Natural killer cell treated with Interleukin-12 subunit alpha and Interleukin-12 subunit beta and Interleukin-15 and Interleukin-18, amount 100 ng/mL, for 72 hours (primary cell): ENCODE data around the gene CHMP6. TPM values are rescaled to one million over a fixed set of nuclear protein-coding genes. Genes with fewer than 3 reads are reported as not detected.

ENCODE experiments used
- ATAC-seq, 2 donors: fragments of 150-1000 bp; cut with Tn5 transposase in 1 of 2; sonication (Bioruptor Pico), chemical (Tn5 transposase) in 1 of 2; 2 replicates each; pipeline ENCODE4 v1.10.0; 2021
- DNase-seq: peaks from one replicate; pipeline ENCODE4 v3.0.0; 2022; ENCODE audit warnings: low spot score
- H3K27ac Mint-ChIP-seq, 2 donors: 1 replicate in 1 of 2; 2 replicates in 1 of 2; pipeline ENCODE4 v1.8.0; 2022; ENCODE audit warnings: mixed read lengths in 2 of 2, mild to moderate bottlenecking in 1 of 2, moderate library complexity in 1 of 2
- H3K27me3 Mint-ChIP-seq, 2 donors: 1 replicate in 1 of 2; 2 replicates in 1 of 2; pipeline ENCODE4 v1.8.0; 2022; ENCODE audit warnings: mixed read lengths in 2 of 2
- H3K36me3 Mint-ChIP-seq: one replicate; pipeline ENCODE4 v1.8.0; 2022; ENCODE audit warnings: mixed read lengths
- H3K4me1 Mint-ChIP-seq, 2 donors: 1 replicate in 1 of 2; 2 replicates in 1 of 2; pipeline ENCODE4 v1.8.0; 2022; ENCODE audit warnings: low read depth in 2 of 2, mixed read lengths in 2 of 2, mild to moderate bottlenecking in 1 of 2
- H3K4me3 Mint-ChIP-seq: one replicate; pipeline ENCODE4 v1.8.0; 2022; ENCODE audit warnings: mixed read lengths
- H3K9me3 Mint-ChIP-seq: 2 replicates; pipeline ENCODE4 v1.8.0; 2022; ENCODE audit warnings: mixed read lengths
- total RNA-seq, 2 donors: library from RNA; stranded (reverse); gene quantifications; one replicate each; pipeline ENCODE4 v1.2.3, GENCODE V29; 2022

CHMP6 gene
- total RNA-seq, 2 donors from 2014 or later = 33.1 to 43.7 TPM

GRCh38 chr17:80976701-80977100 lies 14.9 kb upstream of the CHMP6 start:
- no peak for DNase-seq
- Mint-ChIP-seq H3K9me3 (no peaks in the 10 kb centered on the region), H3K4me3 (no peak overlapping the region), H3K4me1 (peaks cover 8 to 11% of the 10 kb centered on the region in 2 donors), H3K36me3 (no peaks in the 10 kb centered on the region), H3K27me3 (peaks cover 11% of the 10 kb centered on the region in 2 donors), H3K27ac (no peak overlapping the region)
- ATAC-seq = no peak

GRCh38 chr17:80977172-80977571 lies 14.5 kb upstream of the CHMP6 start:
- no peak overlapping the region for H3K27ac Mint-ChIP-seq

GRCh38 chr17:80978499-80979497 lies 12.8 kb upstream of the CHMP6 start:
- H3K4me3 Mint-ChIP-seq = no peak overlapping the region
- ATAC-seq (no peak), DNase-seq (no peak)
- no peaks in the 10 kb centered on the region for H3K36me3 Mint-ChIP-seq
- no peak overlapping the region for H3K27ac Mint-ChIP-seq
- H3K4me1 Mint-ChIP-seq = peaks cover 8 to 11% of the 10 kb centered on the region in 2 donors
- no peaks in the 10 kb centered on the region for H3K9me3 Mint-ChIP-seq
- H3K27me3 Mint-ChIP-seq = peaks cover 11% of the 10 kb centered on the region in 2 donors

More at GRCh38 chr17:80977172-80977571, 14.5 kb upstream of the CHMP6 start:
- Mint-ChIP-seq H3K27me3 (peaks cover 11% of the 10 kb centered on the region in 2 donors), H3K9me3 (no peaks in the 10 kb centered on the region), H3K36me3 (no peaks in the 10 kb centered on the region), H3K4me1 (peaks cover 8 to 11% of the 10 kb centered on the region in 2 donors), H3K4me3 (no peak overlapping the region)
- DNase-seq (no peak), ATAC-seq (no peak)

GRCh38 chr17:80979547-80980378 lies 11.9 kb upstream of the CHMP6 start:
- Mint-ChIP-seq H3K27ac (peak overlapping the region in 1 of 2 donors; percentile 7), H3K36me3 (no peaks in the 10 kb centered on the region), H3K4me1 (peaks cover 8 to 11% of the 10 kb centered on the region in 2 donors), H3K4me3 (peak overlapping the region; percentile 55), H3K27me3 (peaks cover 8 to 11% of the 10 kb centered on the region in 2 donors), H3K9me3 (no peaks in the 10 kb centered on the region)
- DNase-seq (no peak), ATAC-seq (no peak)

- H3K4me3 Mint-ChIP-seq = peak overlapping the region; percentile 55
- H3K27me3 Mint-ChIP-seq = peaks cover 8 to 11% of the 10 kb centered on the region in 2 donors
- ATAC-seq = peak; percentile 70 to 71
These were observed 11.1 kb upstream of the CHMP6 start for GRCh38 chr17:80980397-80981061.

GRCh38 chr17:80981062-80981902 lies 10.4 kb upstream of the CHMP6 start:
- Mint-ChIP-seq H3K27ac (peak overlapping the region; percentile 7 to 10), H3K36me3 (no peaks in the 10 kb centered on the region), H3K4me3 (peak overlapping the region; percentile 55), H3K27me3 (peaks cover 8 to 11% of the 10 kb centered on the region in 2 donors), H3K4me1 (peaks cover 8 to 11% of the 10 kb centered on the region in 2 donors), H3K9me3 (no peaks in the 10 kb centered on the region)
- ATAC-seq (peak; percentile 33 to 62), DNase-seq (no peak)

More at GRCh38 chr17:80980397-80981061, 11.1 kb upstream of the CHMP6 start:
- H3K36me3 Mint-ChIP-seq = no peaks in the 10 kb centered on the region
- H3K27ac Mint-ChIP-seq = peak overlapping the region; percentile 7 to 10
- no peak for DNase-seq
- peaks cover 8 to 11% of the 10 kb centered on the region in 2 donors for H3K4me1 Mint-ChIP-seq
- no peaks in the 10 kb centered on the region for H3K9me3 Mint-ChIP-seq

GRCh38 chr17:80981929-80982425 lies 9.7 kb upstream of the CHMP6 start:
- no peak for ATAC-seq
- H3K27me3 Mint-ChIP-seq = peaks cover 8 to 11% of the 10 kb centered on the region in 2 donors
- peaks cover 8 to 11% of the 10 kb centered on the region in 2 donors for H3K4me1 Mint-ChIP-seq
- no peak for DNase-seq
- no peak overlapping the region for H3K27ac Mint-ChIP-seq
- H3K4me3 Mint-ChIP-seq = no peak overlapping the region
- H3K9me3 Mint-ChIP-seq = no peaks in the 10 kb centered on the region
- H3K36me3 Mint-ChIP-seq = no peaks in the 10 kb centered on the region

- Mint-ChIP-seq H3K9me3 (no peaks in the 10 kb centered on the region), H3K36me3 (no peaks in the 10 kb centered on the region), H3K27ac (no peak overlapping the region), H3K4me1 (peaks cover 8 to 11% of the 10 kb centered on the region in 2 donors), H3K4me3 (no peak overlapping the region), H3K27me3 (peaks cover 8 to 11% of the 10 kb centered on the region in 2 donors)
- DNase-seq = no peak
- ATAC-seq = no peak
These were observed 9.1 kb upstream of the CHMP6 start for GRCh38 chr17:80982426-80982974.

- DNase-seq (no peak), ATAC-seq (no peak)
- Mint-ChIP-seq H3K27me3 (peaks cover 8 to 11% of the 10 kb centered on the region in 2 donors), H3K4me3 (no peak overlapping the region), H3K36me3 (no peaks in the 10 kb centered on the region), H3K9me3 (no peaks in the 10 kb centered on the region), H3K4me1 (peaks cover 8 to 11% of the 10 kb centered on the region in 2 donors), H3K27ac (no peak overlapping the region)
These were observed 8.1 kb upstream of the CHMP6 start for GRCh38 chr17:80983545-80983944.

- H3K27me3 Mint-ChIP-seq = peaks cover 8 to 11% of the 10 kb centered on the region in 2 donors
- no peaks in the 10 kb centered on the region for H3K9me3 Mint-ChIP-seq
- H3K27ac Mint-ChIP-seq = no peak overlapping the region
- no peaks in the 10 kb centered on the region for H3K36me3 Mint-ChIP-seq
- ATAC-seq (no peak), DNase-seq (no peak)
- H3K4me1 Mint-ChIP-seq = peaks cover 8 to 11% of the 10 kb centered on the region in 2 donors
- no peak overlapping the region for H3K4me3 Mint-ChIP-seq
These were observed 6.9 kb upstream of the CHMP6 start for GRCh38 chr17:80984749-80985148.

GRCh38 chr17:80986046-80986445 lies 5.6 kb upstream of the CHMP6 start:
- Mint-ChIP-seq H3K4me1 (peaks cover under 1 to 3% of the 10 kb centered on the region in 2 donors), H3K4me3 (no peak overlapping the region), H3K27me3 (peaks cover 0 to 1% of the 10 kb centered on the region in 2 donors), H3K9me3 (no peaks in the 10 kb centered on the region), H3K36me3 (no peaks in the 10 kb centered on the region), H3K27ac (no peak overlapping the region)
- DNase-seq (no peak), ATAC-seq (no peak)

GRCh38 chr17:80986816-80987475 lies 4.7 kb upstream of the CHMP6 start:
- peaks cover 0 to 3% of the 10 kb centered on the region in 2 donors for H3K4me1 Mint-ChIP-seq
- H3K9me3 Mint-ChIP-seq = no peaks in the 10 kb centered on the region
- H3K36me3 Mint-ChIP-seq = no peaks in the 10 kb centered on the region
- no peak overlapping the region for H3K4me3 Mint-ChIP-seq
- no peak for ATAC-seq
- H3K27me3 Mint-ChIP-seq = no peaks in the 10 kb centered on the region
- H3K27ac Mint-ChIP-seq = no peak overlapping the region
- DNase-seq = no peak
